ENCODE results near the gene CDH23.

Gene CDH23

GRCh38 chr10:71413581-71413980 is 16.9 kb downstream of the CDH23 start:
- no peak for DNase-seq (ENCODE audit: low read depth)
- H3K4me3 ChIP-seq (ENCODE audit: control insufficient read depth, low read depth, low read length) = no peak overlapping the region
- TF ChIP-seq CTCF (IDR thresholded peaks at IDR 0.05; ENCODE audit: control insufficient read depth, insufficient read depth, low read depth, low read length, missing control alignments) = no peak

GRCh38 chr10:71414359-71414758 is 17.6 kb downstream of the CDH23 start:
- DNase-seq (ENCODE audit: low read depth) = no peak
- no peak for TF ChIP-seq CTCF (IDR thresholded peaks at IDR 0.05; ENCODE audit: control insufficient read depth, insufficient read depth, low read depth, low read length, missing control alignments)
- no peak overlapping the region for H3K4me3 ChIP-seq (ENCODE audit: control insufficient read depth, low read depth, low read length)

- TF ChIP-seq CTCF (IDR thresholded peaks at IDR 0.05; ENCODE audit: control insufficient read depth, insufficient read depth, low read depth, low read length, missing control alignments) = no peak
Observed at GRCh38 chr10:71419002-71419540, 22.4 kb downstream of the CDH23 start.

DNA sequence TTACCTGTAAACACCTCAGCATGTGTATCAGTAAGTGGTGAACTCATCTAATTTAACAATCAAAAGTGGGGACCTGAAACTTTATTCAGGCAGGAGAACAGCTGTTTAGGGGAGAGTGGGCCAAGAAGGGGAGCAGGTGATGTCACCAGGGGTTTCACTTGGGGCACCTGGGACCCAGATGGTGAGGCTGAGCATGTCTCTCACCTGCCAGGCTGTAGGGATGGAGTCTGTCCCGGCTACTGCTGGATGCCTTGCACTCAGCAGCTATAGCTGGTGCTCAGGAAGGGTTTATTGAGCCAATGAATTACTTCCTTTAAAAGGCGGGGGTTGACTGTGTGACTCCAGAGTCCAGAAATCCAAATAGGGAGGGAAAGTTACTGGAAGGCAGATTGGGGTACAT is 23.0 kb downstream of the CDH23 start:
- no peak for TF ChIP-seq CTCF (IDR thresholded peaks at IDR 0.05; ENCODE audit: control insufficient read depth, insufficient read depth, low read depth, low read length, missing control alignments)
- DNase-seq (ENCODE audit: low read depth) = no peak
- H3K4me3 ChIP-seq (ENCODE audit: control insufficient read depth, low read depth, low read length) = no peak overlapping the region

More at GRCh38 chr10:71419002-71419540, 22.4 kb downstream of the CDH23 start:
- no peak overlapping the region for H3K4me3 ChIP-seq (ENCODE audit: control insufficient read depth, low read depth, low read length)
- no peak for DNase-seq (ENCODE audit: low read depth)

DNA sequence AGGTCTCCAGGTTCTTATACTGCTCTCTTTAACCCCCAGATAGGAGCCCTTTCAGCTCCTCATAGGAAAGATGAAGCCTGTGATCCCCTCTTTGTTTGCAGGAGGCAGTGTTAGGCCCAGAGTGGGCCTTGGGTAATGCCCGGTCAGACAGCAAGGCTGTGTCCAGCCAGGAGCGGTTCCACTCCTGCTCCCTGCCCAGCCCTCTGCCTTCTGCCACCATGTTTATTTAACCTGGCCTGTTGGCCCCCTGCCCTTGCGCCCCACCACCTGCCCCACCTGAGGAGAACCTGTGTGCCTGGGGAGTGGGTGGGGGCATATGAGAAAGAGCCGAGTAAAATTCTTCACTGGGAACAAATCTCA is 24.3 kb downstream of the CDH23 start:
- no peak for TF ChIP-seq CTCF (IDR thresholded peaks at IDR 0.05; ENCODE audit: control insufficient read depth, insufficient read depth, low read depth, low read length, missing control alignments)
- DNase-seq (ENCODE audit: low read depth) = no peak
- no peak overlapping the region for H3K4me3 ChIP-seq (ENCODE audit: control insufficient read depth, low read depth, low read length)

DNA sequence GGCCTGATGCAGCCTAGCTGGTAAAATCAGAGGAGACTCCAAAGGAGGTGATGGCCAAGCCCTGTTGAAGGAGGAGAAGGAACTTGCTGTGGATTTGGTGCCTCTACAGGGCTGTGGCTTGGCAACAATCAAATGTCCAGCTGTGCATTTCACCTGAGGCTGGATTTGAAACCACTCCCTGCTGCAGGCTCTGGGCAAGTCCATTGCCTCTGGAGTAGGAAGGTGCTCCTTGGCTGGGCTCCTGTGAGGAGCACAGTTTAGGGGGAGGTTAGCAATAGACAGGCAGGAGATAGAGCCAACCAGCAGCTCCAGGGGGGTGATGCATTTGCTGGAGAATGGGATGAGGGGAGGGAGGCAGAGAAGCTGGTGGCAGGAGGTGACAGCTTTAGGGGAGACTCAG is 26.5 kb downstream of the CDH23 start:
- no peak overlapping the region for H3K4me3 ChIP-seq (ENCODE audit: control insufficient read depth, low read depth, low read length)
- no peak for TF ChIP-seq CTCF (IDR thresholded peaks at IDR 0.05; ENCODE audit: control insufficient read depth, insufficient read depth, low read depth, low read length, missing control alignments)
- no peak for DNase-seq (ENCODE audit: low read depth)

- DNase-seq (ENCODE audit: low read depth) = no peak
- H3K4me3 ChIP-seq (ENCODE audit: control insufficient read depth, low read depth, low read length) = no peak overlapping the region
- TF ChIP-seq CTCF (IDR thresholded peaks at IDR 0.05; ENCODE audit: control insufficient read depth, insufficient read depth, low read depth, low read length, missing control alignments) = no peak
Observed at GRCh38 chr10:71423901-71424300, 27.2 kb downstream of the CDH23 start.
